ENCODE data around the gene PEX11G. TPM values are rescaled to one million over a fixed set of nuclear protein-coding genes. Genes with fewer than 3 reads are reported as not detected.
A peak's percentile ranks its signal among the peaks of the same experiment; 100 is the strongest.

PEX11G gene
- total RNA-seq, result under 1 TPM; 0.64 to 0.73 TPM
- polyA plus RNA-seq, result 1 to 10 TPM in 1 of 2 donors, under 1 TPM in 1; 0.64 to 1.7 TPM

- Histone ChIP-seq H3K36me3 (ENCODE audit: insufficient read depth, low read length) (no peaks in the 10 kb centered on the region), H3K9me3 (ENCODE audit: control insufficient read depth in 1 of 2, low read length in 2 of 2) (no peaks in the 10 kb centered on the region), H3K27me3 (ENCODE audit: insufficient read depth, low read length) (no peaks in the 10 kb centered on the region), H3K4me3 (ENCODE audit: low read length in 2 of 2) (peak within 1 kb of the TSS; percentile 52 to 96), H3K27ac (ENCODE audit: low read depth, low read length) (peak within 1 kb of the TSS; percentile 76), H3K4me1 (ENCODE audit: insufficient read depth, low read length) (peaks cover 12% of the 10 kb centered on the region)
- ChIA-PET CTCF (ENCODE audit: partially characterized antibody) (no interaction called here), POLR2A (ENCODE audit: partially characterized antibody) (interaction anchor here (0.8 to 1.2 kb wide), 5 partner anchors 11 to 140 kb away, joined by 3 to 6 read pairs (median 4); partner anchors contain the start of genes ARHGEF18 and MCOLN1)
- intact Hi-C loops (cut with micrococcal nuclease), result loop anchor here (1.0 kb wide), 2 partner anchors 33 to 46 kb away; partner anchors contain the start of genes MCOLN1 and PNPLA6
- peak within 1 kb of the TSS; percentile 83 to 97 (median 92) for H3K27ac Mint-ChIP-seq
- no peaks in the 10 kb centered on the region for H3K36me3 Mint-ChIP-seq
- peaks cover 0 to 11% (median 0%) of the 10 kb centered on the region in 8 donors for H3K9me3 Mint-ChIP-seq
- H3K27me3 Mint-ChIP-seq, result no peaks in the 10 kb centered on the region
- peak; percentile 85 to 90 (median 88) for DNase-seq
- peak within 1 kb of the TSS; percentile 84 to 94 (median 90) for H3K4me3 Mint-ChIP-seq
- H3K4me1 Mint-ChIP-seq, result peaks cover 3 to 22% (median 13%) of the 10 kb centered on the region in 4 donors
Measured at GRCh38 chr19:7488736-7489353, at the start of gene PEX11G. Gene PEX11G, minus strand, starts transcription at chr19:7489035. Its CDS starts 25 bp downstream, at chr19:7489010.

- ChIA-PET CTCF (ENCODE audit: partially characterized antibody) (interaction anchor here (1.2 to 2.5 kb wide), 4 partner anchors 13 to 182 kb away, joined by 3 to 12 read pairs (median 4); partner anchors contain the start of gene MCOLN1), POLR2A (ENCODE audit: partially characterized antibody) (interaction anchor here (1.2 to 8.3 kb wide), 4 partner anchors 14 to 385 kb away, joined by 3 to 94 read pairs (median 7); partner anchors contain the start of genes MCOLN1, PET100 and XAB2)
- no peaks in the 10 kb centered on the region for H3K36me3 ChIP-seq (ENCODE audit: insufficient read depth, low read length)
- H3K4me3 Mint-ChIP-seq, result peak overlapping the region; percentile 90 to 98 (median 94)
- H3K27me3 ChIP-seq (ENCODE audit: insufficient read depth, low read length), result no peaks in the 10 kb centered on the region
- no peaks in the 10 kb centered on the region for H3K9me3 Mint-ChIP-seq
- H3K27ac ChIP-seq (ENCODE audit: low read depth, low read length), result peak overlapping the region; percentile 76
- H3K36me3 Mint-ChIP-seq, result peaks cover 9 to 29% of the 10 kb centered on the region in 2 donors
- peaks cover 25% of the 10 kb centered on the region for H3K4me1 ChIP-seq (ENCODE audit: insufficient read depth, low read length)
- peaks cover 10 to 46% (median 27%) of the 10 kb centered on the region in 4 donors for H3K4me1 Mint-ChIP-seq
- H3K27me3 Mint-ChIP-seq, result no peaks in the 10 kb centered on the region
- H3K9me3 ChIP-seq (ENCODE audit: control insufficient read depth in 1 of 2, low read length in 2 of 2), result no peaks in the 10 kb centered on the region
- H3K4me3 ChIP-seq (ENCODE audit: low read length in 2 of 2), result peak overlapping the region; percentile 80 to 93
- DNase-seq, result no peak
- intact Hi-C loops (cut with micrococcal nuclease), result loop anchor here (1.0 to 10.0 kb wide), 5 partner anchors 19 to 1631 kb away; partner anchors contain the start of genes NDUFA11, PEX11G, STXBP2 and VMAC
- H3K27ac Mint-ChIP-seq, result peak overlapping the region; percentile 93 to 98 (median 94)
Measured at GRCh38 chr19:7535998-7536695, 47.3 kb upstream of the PEX11G start.

GRCh38 chr19:7535047-7535997 is 46.5 kb upstream of the PEX11G start, which contains the start of gene PNPLA6:
Gene PNPLA6, plus strand, starts transcription at chr19:7535717. Its CDS starts 72 bp downstream, at chr19:7535789.
- H3K36me3 ChIP-seq (ENCODE audit: insufficient read depth, low read length), result no peaks in the 10 kb centered on the region
- Mint-ChIP-seq H3K27me3 (no peaks in the 10 kb centered on the region), H3K9me3 (no peaks in the 10 kb centered on the region), H3K36me3 (peaks cover 8 to 27% of the 10 kb centered on the region in 2 donors), H3K4me3 (peak within 1 kb of the TSS; percentile 90 to 98 (median 94)), H3K27ac (peak within 1 kb of the TSS; percentile 93 to 98 (median 94)), H3K4me1 (peaks cover 10 to 45% (median 26%) of the 10 kb centered on the region in 4 donors)
- ChIA-PET CTCF (ENCODE audit: partially characterized antibody) (interaction anchor here (1.2 to 2.5 kb wide), 3 partner anchors 12 to 181 kb away, joined by 3 to 12 read pairs (median 4); partner anchors contain the start of gene MCOLN1), POLR2A (ENCODE audit: partially characterized antibody) (interaction anchor here (0.6 to 8.3 kb wide), 7 partner anchors 13 to 645 kb away, joined by 3 to 94 read pairs (median 4); partner anchors contain the start of genes MCOLN1, PET100, XAB2 and ZNF358)
- intact Hi-C loops (cut with micrococcal nuclease), result loop anchor here (1.0 to 10.0 kb wide), 5 partner anchors 19 to 1631 kb away; partner anchors contain the start of genes NDUFA11, PEX11G, STXBP2 and VMAC
- H3K27ac ChIP-seq (ENCODE audit: low read depth, low read length), result peak within 1 kb of the TSS; percentile 76
- no peaks in the 10 kb centered on the region for H3K27me3 ChIP-seq (ENCODE audit: insufficient read depth, low read length)
- no peaks in the 10 kb centered on the region for H3K9me3 ChIP-seq (ENCODE audit: control insufficient read depth in 1 of 2, low read length in 2 of 2)
- peak; percentile 89 to 93 (median 91) for DNase-seq
- H3K4me3 ChIP-seq (ENCODE audit: low read length in 2 of 2), result peak within 1 kb of the TSS; percentile 80 to 93
- H3K4me1 ChIP-seq (ENCODE audit: insufficient read depth, low read length), result peaks cover 25% of the 10 kb centered on the region

- H3K4me1 ChIP-seq (ENCODE audit: insufficient read depth, low read length), result peaks cover 25% of the 10 kb centered on the region
- POLR2A ChIA-PET (ENCODE audit: partially characterized antibody), result interaction anchor here (0.6 to 8.3 kb wide), 9 partner anchors 12 to 645 kb away, joined by 3 to 94 read pairs (median 4); partner anchors contain the start of genes ARHGEF18, MCOLN1, PET100 and XAB2
- Mint-ChIP-seq H3K27ac (peak overlapping the region; percentile 91 to 98 (median 94)), H3K4me3 (peak overlapping the region; percentile 90 to 98 (median 94)), H3K4me1 (peaks cover 10 to 42% (median 26%) of the 10 kb centered on the region in 4 donors), H3K27me3 (no peaks in the 10 kb centered on the region), H3K9me3 (no peaks in the 10 kb centered on the region), H3K36me3 (peaks cover 6 to 25% of the 10 kb centered on the region in 2 donors)
- H3K27me3 ChIP-seq (ENCODE audit: insufficient read depth, low read length), result no peaks in the 10 kb centered on the region
- intact Hi-C loops (cut with micrococcal nuclease), result loop anchor here (1.0 to 10.0 kb wide), 8 partner anchors 12 to 1630 kb away; partner anchors contain the start of genes CLPP, MCOLN1, NDUFA11 and PEX11G
- H3K27ac ChIP-seq (ENCODE audit: low read depth, low read length), result peak overlapping the region; percentile 76
- peak in 4 of 5 donors; percentile 22 to 58 (median 28) for DNase-seq
- H3K9me3 ChIP-seq (ENCODE audit: control insufficient read depth in 1 of 2, low read length in 2 of 2), result no peaks in the 10 kb centered on the region
- no peaks in the 10 kb centered on the region for H3K36me3 ChIP-seq (ENCODE audit: insufficient read depth, low read length)
- CTCF ChIA-PET (ENCODE audit: partially characterized antibody), result interaction anchor here (1.2 to 2.5 kb wide), 2 partner anchors 11 to 34 kb away, joined by 4 to 12 read pairs; partner anchors contain the start of gene MCOLN1
- H3K4me3 ChIP-seq (ENCODE audit: low read length in 2 of 2), result peak overlapping the region; percentile 80 to 93
Measured at GRCh38 chr19:7534531-7535046, 45.8 kb upstream of the PEX11G start.

GRCh38 chr19:7533925-7534480 is 45.2 kb upstream of the PEX11G start:
- Mint-ChIP-seq H3K27ac (peak overlapping the region; percentile 91 to 98 (median 94)), H3K9me3 (no peaks in the 10 kb centered on the region), H3K36me3 (peaks cover 6 to 26% of the 10 kb centered on the region in 2 donors), H3K27me3 (no peaks in the 10 kb centered on the region), H3K4me1 (peaks cover 10 to 42% (median 26%) of the 10 kb centered on the region in 4 donors), H3K4me3 (peak overlapping the region; percentile 90 to 98 (median 94))
- Histone ChIP-seq H3K36me3 (ENCODE audit: insufficient read depth, low read length) (no peaks in the 10 kb centered on the region), H3K4me3 (ENCODE audit: low read length in 2 of 2) (peak overlapping the region; percentile 80 to 93), H3K4me1 (ENCODE audit: insufficient read depth, low read length) (peaks cover 25% of the 10 kb centered on the region), H3K27me3 (ENCODE audit: insufficient read depth, low read length) (no peaks in the 10 kb centered on the region), H3K27ac (ENCODE audit: low read depth, low read length) (peak overlapping the region; percentile 76), H3K9me3 (ENCODE audit: control insufficient read depth in 1 of 2, low read length in 2 of 2) (no peaks in the 10 kb centered on the region)
- ChIA-PET CTCF (ENCODE audit: partially characterized antibody) (interaction anchor here (2.5 kb wide), 1 partner anchor 11 kb away, joined by 12 read pairs; the partner anchor contains the start of gene MCOLN1), POLR2A (ENCODE audit: partially characterized antibody) (interaction anchor here (0.7 to 8.3 kb wide), 7 partner anchors 12 to 185 kb away, joined by 3 to 94 read pairs (median 5); partner anchors contain the start of genes ARHGEF18, MCOLN1, PET100 and XAB2)
- DNase-seq, result peak; percentile 76 to 87 (median 81)
- intact Hi-C loops (cut with micrococcal nuclease), result loop anchor here (1.0 to 10.0 kb wide), 7 partner anchors 12 to 1629 kb away; partner anchors contain the start of genes CLPP, MCOLN1, NDUFA11 and SNAPC2
